GM19455 (cell line): ENCODE results near the gene PITPNM1.

Experiments
- ATAC-seq: cut with Tn5 transposase; IDR thresholded peaks from one replicate; pipeline ENCODE4 v1.9.1; 2021; ENCODE audit not compliant: unreplicated experiment

The PITPNM1 gene

DNA sequence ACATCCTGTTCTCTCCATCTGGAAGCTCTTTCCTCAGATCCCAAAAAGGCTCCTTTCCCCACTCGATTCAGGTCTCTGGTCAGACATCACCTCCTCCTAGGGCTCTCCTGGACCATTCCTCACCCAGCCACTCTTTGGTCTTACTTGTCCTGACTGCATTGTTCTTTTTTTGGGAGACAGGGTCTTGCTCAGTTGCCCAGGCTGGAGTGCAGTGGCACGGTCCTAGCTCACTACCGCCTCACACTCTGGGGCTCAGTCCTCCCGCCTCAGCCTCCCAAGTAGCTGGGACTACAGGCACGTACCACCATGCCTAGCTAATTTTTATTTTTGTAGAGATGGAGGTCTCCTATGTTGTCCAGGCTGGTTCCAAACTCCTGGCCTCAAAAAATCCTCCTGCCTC, 59.6 kb downstream of the PITPNM1 start:
- no peak for ATAC-seq

DNA sequence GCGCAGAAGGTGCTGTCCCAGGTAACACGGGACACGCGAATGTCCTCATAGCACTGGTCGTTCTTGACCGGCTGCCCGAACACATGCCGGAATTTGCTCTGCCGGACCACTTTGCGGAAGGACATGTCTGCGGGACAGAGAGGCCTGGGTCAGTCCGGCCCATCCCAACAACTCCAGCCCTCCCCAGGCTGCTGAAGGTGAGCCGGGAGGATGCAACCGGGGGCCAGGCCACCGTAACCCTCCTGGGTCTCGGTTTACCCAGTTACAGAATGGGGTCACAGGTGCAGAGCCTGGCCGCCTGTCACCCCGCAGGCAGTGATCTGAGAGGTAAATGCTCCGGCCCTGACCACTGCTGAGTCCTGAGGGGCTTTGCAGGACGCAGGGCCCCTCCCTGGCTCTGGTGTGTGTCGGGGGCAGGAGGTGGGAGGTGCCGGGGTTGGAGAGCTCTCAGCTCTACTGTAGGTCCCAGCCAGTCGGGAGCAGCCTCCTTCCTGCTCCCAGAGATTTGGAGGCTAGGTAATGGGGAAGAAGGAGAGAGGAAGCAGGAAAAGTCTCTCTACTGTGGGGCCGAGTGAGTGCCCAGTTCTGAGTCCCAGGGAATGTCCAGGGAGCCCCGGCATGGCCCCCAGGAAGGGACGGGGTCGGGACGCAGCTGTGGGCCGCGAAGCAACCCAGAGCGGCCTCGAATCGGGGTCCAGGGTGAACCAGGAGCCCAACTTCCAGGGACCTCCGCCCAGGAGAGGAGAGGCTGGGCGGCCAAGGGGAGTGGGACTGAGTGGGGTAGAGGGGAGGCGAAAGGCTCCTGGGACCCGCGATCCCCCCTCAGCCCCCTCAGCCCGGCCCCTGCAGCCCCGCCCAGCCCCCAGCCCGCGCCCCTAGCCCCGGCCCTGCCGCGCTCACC, 62.4 kb downstream of the PITPNM1 start:
- ATAC-seq = no peak
